CD4-positive, alpha-beta T cell treated with Interleukin-15 for 4 hours (primary cell): ENCODE results near the gene PEG3.
A peak's percentile ranks its signal among the peaks of the same experiment; 100 is the strongest.

Source experiments
- DNase-seq: peaks from one replicate; pipeline ENCODE4 v3.0.0-alpha.2; 2020; ENCODE audit warnings: low spot score

PEG3 gene

GRCh38 chr19:56838909-56839651 is 1.4 kb downstream of the PEG3 start:
- peak; percentile 10 for DNase-seq

GRCh38 chr19:56838024-56838908 is 2.3 kb downstream of the PEG3 start:
- no peak for DNase-seq

DNA sequence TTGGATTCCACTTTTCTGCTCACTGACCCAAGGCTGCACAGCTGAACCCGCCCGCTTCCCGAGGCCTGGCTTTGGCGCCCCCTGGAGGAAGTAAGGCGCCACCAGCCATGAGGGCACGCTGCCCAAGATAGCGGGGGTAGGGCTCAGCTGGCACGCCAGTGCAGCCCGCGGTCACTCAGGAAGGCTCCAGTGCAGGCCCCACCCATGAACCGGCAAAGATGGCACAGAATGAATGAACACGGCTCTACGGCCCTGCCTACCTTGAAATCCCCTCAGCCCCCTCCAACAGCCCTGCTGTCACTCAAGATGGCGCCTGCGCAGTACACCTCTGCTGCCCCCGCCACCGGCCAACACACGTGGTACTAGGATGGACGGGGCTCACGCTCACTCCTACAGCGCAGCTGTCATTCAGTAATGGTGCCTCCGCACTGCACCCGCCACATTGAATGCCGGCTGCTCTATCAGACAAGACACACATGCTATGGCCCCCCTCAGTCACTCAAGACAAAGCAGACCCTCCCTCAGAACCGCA is 3.0 kb downstream of the PEG3 start:
- no peak for DNase-seq

- no peak for DNase-seq
Observed at GRCh38 chr19:56837004-56837403, 3.5 kb downstream of the PEG3 start.

GRCh38 chr19:56836059-56836458 is 4.5 kb downstream of the PEG3 start:
- no peak for DNase-seq

DNA sequence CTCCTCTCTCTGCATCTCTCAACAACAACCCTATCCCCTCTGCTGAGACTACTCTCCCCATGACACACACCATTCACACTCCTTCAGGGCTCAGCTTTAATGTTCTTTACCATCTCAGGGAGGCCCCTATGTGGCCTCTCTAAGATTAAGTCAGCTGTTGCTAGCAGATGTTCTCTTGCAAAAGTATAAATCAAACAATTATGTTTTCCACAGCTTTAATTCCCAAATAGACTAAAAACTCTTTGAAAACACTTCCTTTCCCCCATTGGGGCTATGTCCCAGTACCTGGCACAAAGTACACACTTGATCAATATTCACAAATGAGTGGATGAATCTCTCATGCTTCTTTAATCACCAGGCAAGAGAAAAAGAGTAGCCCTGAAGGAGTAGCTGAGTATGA is 5.1 kb downstream of the PEG3 start:
- no peak for DNase-seq

DNA sequence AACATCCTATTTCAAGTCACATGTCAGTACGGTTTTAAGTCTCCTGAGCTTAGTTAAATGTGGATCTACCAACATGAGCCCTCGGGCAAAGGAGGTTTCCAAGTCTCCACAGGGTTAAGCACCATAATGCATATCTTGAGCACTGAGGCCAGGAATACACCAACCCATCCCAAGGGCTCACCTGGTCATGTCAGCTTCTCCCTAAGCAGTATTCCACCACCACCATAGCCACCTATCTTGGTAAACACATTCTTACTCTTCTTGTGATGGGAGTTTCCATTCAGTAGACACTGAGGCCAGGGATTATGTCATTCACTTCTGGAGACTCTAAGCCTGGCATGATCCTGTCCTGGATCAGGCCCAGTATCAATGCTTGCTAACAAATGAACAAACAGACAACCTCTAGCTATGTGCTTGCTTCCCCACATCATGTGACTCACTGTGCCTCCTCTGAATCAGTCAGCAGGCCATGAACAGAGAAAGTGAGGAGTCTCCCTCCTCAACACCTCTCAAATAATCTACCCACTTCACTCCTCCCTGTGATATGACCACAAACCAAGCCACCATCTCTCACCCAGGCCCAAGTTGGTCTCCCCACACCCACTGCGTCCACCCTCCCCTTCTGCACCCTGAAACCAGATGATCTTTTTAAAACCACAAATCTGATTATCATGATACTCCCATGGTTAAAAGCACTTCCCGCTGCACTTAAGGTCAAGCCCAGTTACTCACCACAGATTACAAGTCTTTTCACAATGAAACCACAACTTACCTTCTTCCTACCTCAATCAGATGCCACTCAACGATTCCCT is 5.8 kb downstream of the PEG3 start:
- no peak for DNase-seq

DNA sequence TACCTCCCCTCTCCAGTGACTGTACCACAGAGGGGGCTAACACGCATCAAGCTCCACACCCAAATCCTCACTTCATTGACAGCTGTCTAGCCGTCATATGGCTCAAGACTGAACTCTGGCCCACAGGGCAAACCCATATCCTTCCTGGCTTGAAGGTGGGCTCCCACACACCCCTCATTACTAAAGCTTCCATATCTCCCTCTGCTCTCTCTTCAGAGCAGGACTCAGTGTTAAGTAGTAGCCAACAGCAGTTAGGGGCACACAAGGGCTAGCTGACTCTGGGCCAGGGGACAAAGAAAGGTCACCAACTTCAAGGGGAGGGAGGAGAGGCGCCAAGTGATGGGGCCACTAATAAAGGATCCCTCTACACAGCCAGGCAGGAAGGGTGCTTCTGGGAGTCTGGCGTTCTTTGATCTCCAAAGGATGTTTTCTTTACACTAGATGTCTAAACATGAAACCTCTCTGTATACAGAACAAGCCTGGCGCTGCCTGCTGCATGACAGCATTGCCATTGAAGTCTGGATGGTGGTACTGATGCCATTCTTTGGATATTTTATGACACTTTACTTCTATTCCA is 8.1 kb downstream of the PEG3 start:
- DNase-seq, result no peak

DNA sequence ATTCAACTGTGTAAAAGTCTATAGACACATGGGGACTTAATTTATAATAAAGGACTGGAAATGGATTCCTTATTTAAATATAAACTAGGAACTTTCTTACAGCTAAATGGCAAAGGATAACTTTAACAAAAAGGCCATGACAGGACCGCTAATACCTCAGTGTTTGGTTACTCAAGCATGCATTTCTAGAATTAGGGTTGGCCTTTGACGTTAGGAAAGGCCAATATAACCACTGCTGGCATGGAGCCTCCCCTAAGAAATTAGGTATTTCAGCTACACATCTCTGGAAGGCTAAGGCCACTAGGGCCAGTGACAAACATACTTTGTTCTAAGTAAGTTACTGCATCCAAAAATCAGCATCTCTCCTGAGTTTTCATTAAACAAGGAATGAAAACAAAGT is 9.3 kb downstream of the PEG3 start:
- no peak for DNase-seq

DNA sequence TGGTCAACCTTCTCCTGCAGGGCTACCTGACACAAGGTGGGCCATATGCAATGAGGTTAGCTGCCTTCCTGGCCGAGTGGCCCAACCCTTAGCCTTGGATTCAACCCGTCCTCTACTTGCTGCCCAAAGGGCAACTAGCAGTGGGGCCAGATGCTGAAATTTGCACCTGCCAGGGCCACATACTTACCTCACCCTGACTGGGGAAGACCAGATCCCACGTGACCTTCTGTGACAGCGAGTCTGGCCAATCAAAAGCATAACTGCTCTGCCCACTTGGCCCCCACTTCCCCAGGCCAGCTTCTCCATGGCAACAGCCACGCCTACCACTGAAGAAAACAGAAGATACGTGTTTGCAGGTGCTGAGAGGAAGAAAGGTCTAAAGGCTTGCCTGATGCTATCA is 10.9 kb downstream of the PEG3 start:
- DNase-seq, result no peak

- no peak for DNase-seq
Observed at GRCh38 chr19:56827708-56828107, 12.8 kb downstream of the PEG3 start.

GRCh38 chr19:56823956-56824355 is 16.6 kb downstream of the PEG3 start:
- no peak for DNase-seq

- DNase-seq, result no peak
Observed at GRCh38 chr19:56823417-56823816, 17.1 kb downstream of the PEG3 start.

GRCh38 chr19:56822755-56823154 is 17.8 kb downstream of the PEG3 start:
- no peak for DNase-seq

GRCh38 chr19:56821675-56822074 is 18.9 kb downstream of the PEG3 start:
- no peak for DNase-seq

- DNase-seq, result no peak
Observed at GRCh38 chr19:56821209-56821608, 19.3 kb downstream of the PEG3 start.

- no peak for DNase-seq
Observed at GRCh38 chr19:56819166-56819565, 21.4 kb downstream of the PEG3 start.

GRCh38 chr19:56814656-56815055 is 25.9 kb downstream of the PEG3 start:
- DNase-seq, result no peak

DNA sequence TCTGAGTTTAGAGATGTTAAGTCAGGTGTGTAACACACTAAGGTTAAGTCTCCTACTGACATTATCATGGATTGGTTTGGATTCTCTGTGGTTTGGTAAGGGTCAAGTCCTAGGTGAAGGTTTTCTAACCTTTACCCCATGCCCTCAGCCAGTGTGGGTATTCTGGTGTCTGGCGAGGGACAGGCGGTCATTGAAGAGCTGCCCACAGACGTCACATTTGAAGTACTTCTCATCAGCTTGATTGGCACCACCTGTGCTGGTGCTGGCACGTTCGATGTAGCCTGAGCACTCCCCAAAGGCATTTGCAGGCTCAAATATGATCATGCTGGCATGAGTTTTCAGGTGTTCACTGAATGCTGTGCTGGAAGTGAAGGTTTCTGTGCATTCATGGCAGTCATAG is 27.0 kb downstream of the PEG3 start:
- no peak for DNase-seq

- no peak for DNase-seq
Observed at GRCh38 chr19:56811480-56811879, 29.0 kb downstream of the PEG3 start.

- DNase-seq, result no peak
Observed at GRCh38 chr19:56810260-56810659, 30.3 kb downstream of the PEG3 start.
